Hepatocyte (in vitro differentiated cells): ENCODE results near the gene NHSL1. TPM values are rescaled to one million over a fixed set of nuclear protein-coding genes. Genes with fewer than 3 reads are reported as not detected.
A peak's percentile ranks its signal among the peaks of the same experiment; 100 is the strongest.

Experiments
- DNase-seq: peaks from one replicate; pipeline ENCODE4 v3.0.0-alpha.2; 2016; ENCODE audit warnings: low spot score
- H2AFZ ChIP-seq: fragments of 200-600 bp; sonication (generic); 2 replicates; pipeline ENCODE4 v1.6.0; 2016; ENCODE audit warnings: antibody characterized with exemption, mild to moderate bottlenecking
- H3K27ac ChIP-seq: fragments of 200-600 bp; sonication (generic); 2 replicates; pipeline ENCODE4 v1.5.1; 2016; ENCODE audit warnings: mild to moderate bottlenecking
- H3K27me3 ChIP-seq: fragments of 200-600 bp; sonication (generic); 2 replicates; pipeline ENCODE4 v1.6.1; 2016
- H3K36me3 ChIP-seq: fragments of 200-600 bp; sonication (generic); replicated peaks from 2 replicates; pipeline ENCODE4 v1.5.1; 2016; ENCODE audit warnings: low read depth; ENCODE audit not compliant: insufficient read depth
- H3K4me1 ChIP-seq: fragments of 200-600 bp; sonication (generic); 2 replicates; pipeline ENCODE4 v1.5.1; 2016; ENCODE audit warnings: mild to moderate bottlenecking, moderate library complexity; ENCODE audit not compliant: insufficient read depth
- H3K4me2 ChIP-seq: fragments of 200-600 bp; sonication (generic); 2 replicates; pipeline ENCODE4 v1.6.0; 2016
- H3K4me3 ChIP-seq: fragments of 200-600 bp; sonication (generic); 2 replicates; pipeline ENCODE4 v1.5.1; 2016; ENCODE audit warnings: mild to moderate bottlenecking
- H3K79me2 ChIP-seq: fragments of 200-600 bp; sonication (generic); 2 replicates; pipeline ENCODE4 v1.6.0; 2017; ENCODE audit warnings: mild to moderate bottlenecking
- H3K9me2 ChIP-seq: fragments of 200-600 bp; sonication (generic); replicated peaks from 2 replicates; pipeline ENCODE4 v1.6.0; 2017; ENCODE audit warnings: mild to moderate bottlenecking; ENCODE audit not compliant: insufficient read depth
- H3K9me3 ChIP-seq: fragments of 200-600 bp; sonication (generic); 2 replicates; pipeline ENCODE4 v1.5.1; 2016; ENCODE audit warnings: low read depth, mild to moderate bottlenecking
- H4K20me1 ChIP-seq: fragments of 200-600 bp; sonication (generic); 2 replicates; pipeline ENCODE4 v1.6.0; 2016; ENCODE audit warnings: mild to moderate bottlenecking; ENCODE audit not compliant: insufficient read depth, poor library complexity, severe bottlenecking
- EZH2 ChIP-seq: fragments of 200-600 bp; sonication (generic); IDR thresholded peaks from 2 replicates; pipeline ENCODE4 v1.6.1; 2016; ENCODE audit warnings: antibody characterized with exemption, mild to moderate bottlenecking, borderline replicate concordance
- EZH2phosphoT487 ChIP-seq: fragments of 200-600 bp; sonication (generic); IDR thresholded peaks from one replicate; pipeline ENCODE4 v1.6.1; 2018; ENCODE audit warnings: antibody characterized with exemption, mild to moderate bottlenecking, low read depth, moderate library complexity; ENCODE audit not compliant: unreplicated experiment, severe bottlenecking
- microRNA-seq: library from miRNA; unstranded; fragments of <30 nt; microRNA quantifications from one replicate; pipeline ENCODE4, GENCODE V29; 2017
- polyA plus RNA-seq: library from polyadenylated mRNA; unstranded; fragments of >200 nt; fragmentation: Nextera tagmentation; extraction: Ambion mirVana; gene quantifications from 2 replicates; pipeline ENCODE4 v1.2.1, GENCODE V29; 2016
- small RNA-seq: library from RNA; depleted of rRNA; stranded (forward); fragments of <200 nt; gene quantifications from one replicate; pipeline ENCODE3, GENCODE V24; 2014
- total RNA-seq: library from RNA; depleted of rRNA; stranded (reverse); fragments of >200 nt; gene quantifications from 2 replicates; pipeline ENCODE4 v1.2.3, GENCODE V29; 2014
- TF ChIP-seq, protein P1 (sequence below): fragments of 200-600 bp; sonication (generic); IDR thresholded peaks from 2 replicates; pipeline ENCODE4 v1.5.1; 2016; ENCODE audit warnings: antibody characterized with exemption, mild to moderate bottlenecking; ENCODE audit not compliant: poor library complexity

NHSL1 gene
- total and polyA plus RNA-seq, 2 experiments from 2014 or later: 39.0 to 58.0 TPM

DNA sequence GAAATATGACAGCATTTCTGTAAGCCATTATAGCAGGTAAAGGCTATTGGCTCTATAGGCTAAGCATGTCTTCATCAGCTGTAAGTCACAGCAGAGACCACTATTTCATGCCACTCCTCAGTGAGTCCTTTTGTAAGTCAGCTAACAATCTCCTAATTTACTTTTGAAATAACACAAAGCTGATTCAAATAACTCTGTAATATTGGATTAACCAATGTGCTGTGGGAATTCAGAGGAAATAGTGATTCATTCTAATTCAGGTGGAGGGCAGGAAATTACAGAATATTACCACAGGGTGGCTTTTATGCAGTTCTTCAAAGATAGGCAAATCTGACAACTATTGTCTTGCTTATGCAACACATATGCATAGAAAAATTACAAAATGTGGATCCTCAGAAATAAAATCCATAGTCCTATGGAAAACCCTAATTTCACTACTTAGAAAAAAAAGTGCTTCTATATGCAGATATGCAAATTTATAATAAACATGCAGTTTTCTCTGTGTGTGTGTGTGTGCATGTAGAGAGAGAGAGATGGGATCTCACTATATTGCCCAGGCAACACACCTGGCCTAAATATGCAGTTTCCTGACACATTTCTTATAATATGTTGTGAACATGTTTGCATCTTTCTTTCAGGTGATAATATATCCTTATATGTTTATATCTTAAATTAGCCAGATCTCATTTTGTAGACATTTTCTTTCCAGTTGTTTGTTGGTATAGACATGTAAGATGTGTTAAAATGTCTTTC, 126.4 kb downstream of the NHSL1 start:
- Histone ChIP-seq H3K9me3 (no peaks in the 10 kb centered on the region), H4K20me1 (no peaks in the 10 kb centered on the region), H3K4me3 (no peak overlapping the region), H2AFZ (no peak overlapping the region), H3K79me2 (no peaks in the 10 kb centered on the region), H3K4me2 (no peak overlapping the region), H3K36me3 (no peaks in the 10 kb centered on the region), H3K9me2 (no peaks in the 10 kb centered on the region), H3K27ac (no peak overlapping the region), H3K4me1 (peaks cover 6% of the 10 kb centered on the region), H3K27me3 (no peaks in the 10 kb centered on the region)
- TF ChIP-seq EZH2phosphoT487 (no peak), EZH2 (no peak)
- TF ChIP-seq, protein P1, sequence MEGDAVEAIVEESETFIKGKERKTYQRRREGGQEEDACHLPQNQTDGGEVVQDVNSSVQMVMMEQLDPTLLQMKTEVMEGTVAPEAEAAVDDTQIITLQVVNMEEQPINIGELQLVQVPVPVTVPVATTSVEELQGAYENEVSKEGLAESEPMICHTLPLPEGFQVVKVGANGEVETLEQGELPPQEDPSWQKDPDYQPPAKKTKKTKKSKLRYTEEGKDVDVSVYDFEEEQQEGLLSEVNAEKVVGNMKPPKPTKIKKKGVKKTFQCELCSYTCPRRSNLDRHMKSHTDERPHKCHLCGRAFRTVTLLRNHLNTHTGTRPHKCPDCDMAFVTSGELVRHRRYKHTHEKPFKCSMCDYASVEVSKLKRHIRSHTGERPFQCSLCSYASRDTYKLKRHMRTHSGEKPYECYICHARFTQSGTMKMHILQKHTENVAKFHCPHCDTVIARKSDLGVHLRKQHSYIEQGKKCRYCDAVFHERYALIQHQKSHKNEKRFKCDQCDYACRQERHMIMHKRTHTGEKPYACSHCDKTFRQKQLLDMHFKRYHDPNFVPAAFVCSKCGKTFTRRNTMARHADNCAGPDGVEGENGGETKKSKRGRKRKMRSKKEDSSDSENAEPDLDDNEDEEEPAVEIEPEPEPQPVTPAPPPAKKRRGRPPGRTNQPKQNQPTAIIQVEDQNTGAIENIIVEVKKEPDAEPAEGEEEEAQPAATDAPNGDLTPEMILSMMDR: no peak
- no peak for DNase-seq

Small RNAs within 50 kb of the gene (microRNA-seq; reads per million reads assigned to microRNA genes)
- gene MIR3145: 14.3 reads per million, percentile 31 among the genes with 10 or more reads in this experiment

Small RNAs within 50 kb of the gene (small RNA-seq; reads per million reads assigned to genes)
- not detected for gene AL031003.1
- not detected for gene AL391669.1
- gene MIR3145: 0.31 reads per million, percentile 8 among the genes with 10 or more reads in this experiment

Other genes starting within 250 kb of the NHSL1 start
- gene SMIM28, start 121.6 kb downstream of the NHSL1 start, total RNA-seq: not detected in 2 replicates
- gene SMIM28, start 121.6 kb downstream of the NHSL1 start, polyA plus RNA-seq: not detected in 2 replicates
- gene HEBP2, start 95.3 kb downstream of the NHSL1 start, total RNA-seq: 12.2 and 21.6 TPM in 2 replicates
- 79.0 and 81.3 TPM in 2 replicates for gene HEBP2, start 95.3 kb downstream of the NHSL1 start, polyA plus RNA-seq